MM.1S (cell line): ENCODE results near the gene SCGB1D2.

Experiments
- EZH2 ChIP-seq: fragments of 300-600 bp; sonication (generic); optimal IDR thresholded peaks from 2 replicates; pipeline ENCODE3; 2017; ENCODE audit warnings: low read depth, mild to moderate bottlenecking, antibody characterized with exemption, low read length, mixed read lengths
- EZH2phosphoT487 ChIP-seq: fragments of 300-600 bp; sonication (generic); IDR thresholded peaks from 2 replicates; pipeline ENCODE4 v1.6.1; 2018; ENCODE audit warnings: antibody characterized with exemption, low read length
- TF ChIP-seq, protein P1 (sequence below): fragments of 300-600 bp; sonication (generic); IDR thresholded peaks from 2 replicates; pipeline ENCODE4 v1.5.1; 2016; ENCODE audit warnings: antibody characterized with exemption, low read length, mixed read lengths

DNA sequence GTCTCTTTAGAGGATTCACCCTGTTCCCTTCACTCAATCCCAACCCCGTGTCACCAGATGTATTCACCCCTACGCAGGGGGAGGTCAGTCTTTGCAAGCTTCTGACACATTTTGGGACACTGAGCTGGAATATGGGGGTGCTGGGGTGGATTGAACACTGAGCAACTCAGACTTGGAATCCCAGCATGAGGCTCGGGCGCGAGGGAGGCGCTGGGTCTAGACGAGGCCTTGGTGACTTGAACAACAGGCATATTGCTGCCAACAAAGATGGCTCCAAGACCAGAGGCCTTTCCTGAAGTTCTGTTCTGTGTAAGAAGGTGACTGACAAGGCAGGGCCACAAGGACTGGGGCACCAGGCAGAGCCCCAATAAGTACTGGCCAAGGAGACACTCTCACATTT is 36.6 kb upstream of the SCGB1D2 start:
- TF ChIP-seq, protein P1, sequence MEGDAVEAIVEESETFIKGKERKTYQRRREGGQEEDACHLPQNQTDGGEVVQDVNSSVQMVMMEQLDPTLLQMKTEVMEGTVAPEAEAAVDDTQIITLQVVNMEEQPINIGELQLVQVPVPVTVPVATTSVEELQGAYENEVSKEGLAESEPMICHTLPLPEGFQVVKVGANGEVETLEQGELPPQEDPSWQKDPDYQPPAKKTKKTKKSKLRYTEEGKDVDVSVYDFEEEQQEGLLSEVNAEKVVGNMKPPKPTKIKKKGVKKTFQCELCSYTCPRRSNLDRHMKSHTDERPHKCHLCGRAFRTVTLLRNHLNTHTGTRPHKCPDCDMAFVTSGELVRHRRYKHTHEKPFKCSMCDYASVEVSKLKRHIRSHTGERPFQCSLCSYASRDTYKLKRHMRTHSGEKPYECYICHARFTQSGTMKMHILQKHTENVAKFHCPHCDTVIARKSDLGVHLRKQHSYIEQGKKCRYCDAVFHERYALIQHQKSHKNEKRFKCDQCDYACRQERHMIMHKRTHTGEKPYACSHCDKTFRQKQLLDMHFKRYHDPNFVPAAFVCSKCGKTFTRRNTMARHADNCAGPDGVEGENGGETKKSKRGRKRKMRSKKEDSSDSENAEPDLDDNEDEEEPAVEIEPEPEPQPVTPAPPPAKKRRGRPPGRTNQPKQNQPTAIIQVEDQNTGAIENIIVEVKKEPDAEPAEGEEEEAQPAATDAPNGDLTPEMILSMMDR, result no peak
- no peak for TF ChIP-seq EZH2
- TF ChIP-seq EZH2phosphoT487, result no peak
